Endothelial cell (in vitro differentiated cells): ENCODE measurements around the gene DYRK1B. TPM values are rescaled to one million over a fixed set of nuclear protein-coding genes. Genes with fewer than 3 reads are reported as not detected.

Experiments
- DNase-seq: peaks from one replicate; pipeline ENCODE4 v3.0.0; 2021; ENCODE audit warnings: low spot score
- H3K27ac Mint-ChIP-seq: one replicate; pipeline ENCODE4 v1.8.0; 2021; ENCODE audit warnings: mixed read lengths, inconsistent platforms; ENCODE audit not compliant: unreplicated experiment
- H3K27me3 Mint-ChIP-seq: one replicate; pipeline ENCODE4 v1.8.0; 2021; ENCODE audit warnings: mild to moderate bottlenecking, moderate library complexity, mixed read lengths, inconsistent platforms; ENCODE audit not compliant: unreplicated experiment
- H3K36me3 Mint-ChIP-seq: one replicate; pipeline ENCODE4 v1.8.0; 2021; ENCODE audit warnings: mild to moderate bottlenecking, low read depth, mixed read lengths, inconsistent platforms; ENCODE audit not compliant: unreplicated experiment
- H3K4me1 Mint-ChIP-seq: one replicate; pipeline ENCODE4 v1.8.0; 2021; ENCODE audit warnings: mild to moderate bottlenecking, mixed read lengths, inconsistent platforms; ENCODE audit not compliant: unreplicated experiment
- H3K4me3 Mint-ChIP-seq: one replicate; pipeline ENCODE4 v1.8.0; 2021; ENCODE audit warnings: mild to moderate bottlenecking, mixed read lengths, inconsistent platforms; ENCODE audit not compliant: unreplicated experiment
- H3K9me3 Mint-ChIP-seq: one replicate; pipeline ENCODE4 v1.8.0; 2021; ENCODE audit warnings: mixed read lengths, inconsistent platforms; ENCODE audit not compliant: unreplicated experiment
- CTCF ChIP-seq: fragments of 200-600 bp; sonication (generic); IDR thresholded peaks from one replicate; pipeline ENCODE4 v1.5.0; 2021; ENCODE audit warnings: antibody characterized with exemption; ENCODE audit not compliant: unreplicated experiment
- total RNA-seq: library from RNA; stranded (reverse); fragmentation: NEBNext Ultra II Directional; extraction: Animal tissue kit (Norgen Biotek cat#: 25700); gene quantifications from one replicate; pipeline ENCODE4 v1.2.1, GENCODE V29; 2021; ENCODE audit not compliant: unreplicated experiment

The DYRK1B gene
- total RNA-seq, 1 donor from 2014 or later: 29.5 TPM

- peaks cover 32% of the 10 kb centered on the region for H3K4me1 Mint-ChIP-seq
- peaks cover 5% of the 10 kb centered on the region for H3K36me3 Mint-ChIP-seq
- H3K27me3 Mint-ChIP-seq: peaks cover 4% of the 10 kb centered on the region
- TF ChIP-seq CTCF: no peak
- H3K27ac Mint-ChIP-seq: no peak overlapping the region
- no peak overlapping the region for H3K4me3 Mint-ChIP-seq
- DNase-seq: no peak
- H3K9me3 Mint-ChIP-seq: no peaks in the 10 kb centered on the region
Measured at GRCh38 chr19:39847525-39847924, 13.6 kb upstream of the DYRK1B start.

GRCh38 chr19:39846678-39847486 lies 12.9 kb upstream of the DYRK1B start:
- peaks cover 5% of the 10 kb centered on the region for H3K36me3 Mint-ChIP-seq
- DNase-seq: no peak
- H3K27ac Mint-ChIP-seq: peak overlapping the region; percentile 93
- peaks cover 32% of the 10 kb centered on the region for H3K4me1 Mint-ChIP-seq
- H3K27me3 Mint-ChIP-seq: peaks cover 4% of the 10 kb centered on the region
- H3K4me3 Mint-ChIP-seq: peak overlapping the region; percentile 96
- no peak for TF ChIP-seq CTCF
- H3K9me3 Mint-ChIP-seq: no peaks in the 10 kb centered on the region

- Mint-ChIP-seq H3K27me3 (peaks cover 4% of the 10 kb centered on the region), H3K27ac (peak within 1 kb of the TSS; percentile 93), H3K4me3 (peak within 1 kb of the TSS; percentile 96), H3K36me3 (peaks cover 5% of the 10 kb centered on the region), H3K9me3 (no peaks in the 10 kb centered on the region), H3K4me1 (peaks cover 32% of the 10 kb centered on the region)
- no peak for TF ChIP-seq CTCF
- peak; percentile 99 for DNase-seq
Measured at GRCh38 chr19:39845933-39846677, 12.1 kb upstream of the DYRK1B start, which contains the start of gene FBL. Gene FBL (minus strand): TSS chr19:39846379. CDS start chr19:39846300, 79 bp downstream.

DNA sequence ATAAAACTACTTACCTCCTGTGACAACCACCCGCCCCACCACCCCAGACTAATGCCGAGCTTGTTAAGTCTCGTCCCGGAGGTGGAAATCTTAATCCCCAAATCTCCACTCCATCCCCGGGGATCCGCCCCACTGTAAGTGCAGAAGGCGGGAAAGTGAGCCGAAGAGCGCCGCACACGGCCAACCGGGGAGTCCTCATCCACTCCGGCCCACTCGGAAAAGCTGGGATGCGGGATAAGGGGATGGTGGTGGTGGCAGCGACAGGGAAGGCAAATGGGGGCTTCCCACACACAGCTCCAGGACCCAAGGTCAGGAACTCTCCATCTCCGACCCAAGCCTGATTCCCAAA lies 11.6 kb upstream of the DYRK1B start:
- Mint-ChIP-seq H3K4me3 (peak overlapping the region; percentile 96), H3K9me3 (no peaks in the 10 kb centered on the region), H3K27ac (peak overlapping the region; percentile 48), H3K27me3 (peaks cover 4% of the 10 kb centered on the region), H3K36me3 (peaks cover 5% of the 10 kb centered on the region), H3K4me1 (peaks cover 32% of the 10 kb centered on the region)
- DNase-seq: no peak
- no peak for TF ChIP-seq CTCF

- Mint-ChIP-seq H3K9me3 (no peaks in the 10 kb centered on the region), H3K27me3 (peaks cover 4% of the 10 kb centered on the region), H3K36me3 (peaks cover 5% of the 10 kb centered on the region), H3K27ac (peak overlapping the region; percentile 21), H3K4me3 (peak overlapping the region; percentile 96), H3K4me1 (peaks cover 32% of the 10 kb centered on the region)
- DNase-seq: no peak
- TF ChIP-seq CTCF: no peak
Measured at GRCh38 chr19:39845172-39845571, 11.2 kb upstream of the DYRK1B start.
